ENCODE measurements around the gene TSPAN11.
"Not testable (repeated sequence)": the region's sequence is repeated elsewhere in the genome, so short reads cannot be mapped to it uniquely, and the experiment has no call there.

The TSPAN11 gene

GRCh38 chr12:31021809-31022494 lies 95.4 kb downstream of the TSPAN11 start:
- no peak for DNase-seq

DNA sequence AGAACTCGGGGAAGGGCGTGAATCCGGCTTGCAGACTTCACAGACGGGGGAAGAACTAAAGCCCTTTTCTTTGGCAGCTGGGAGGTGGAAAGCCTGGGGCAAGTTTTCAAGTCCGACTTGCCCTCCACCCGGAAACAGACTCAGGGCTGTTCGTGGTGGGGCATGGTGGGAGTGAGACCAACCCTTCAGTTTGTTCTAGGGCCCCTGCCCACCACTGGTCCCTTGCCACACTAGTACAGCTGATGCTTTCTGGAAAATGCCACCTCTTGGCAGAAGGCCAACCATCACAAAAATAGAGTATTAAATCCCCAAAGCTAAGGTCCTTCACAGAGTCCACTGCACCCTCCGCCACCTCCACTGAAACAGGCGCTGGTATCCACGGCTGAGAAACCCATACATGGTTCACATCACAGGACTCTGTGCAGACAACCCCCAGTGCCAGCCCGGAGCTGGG lies 96.8 kb downstream of the TSPAN11 start:
- no peak for DNase-seq

- DNase-seq: no peak
These were observed 99.7 kb downstream of the TSPAN11 start for GRCh38 chr12:31026202-31026601.

DNA sequence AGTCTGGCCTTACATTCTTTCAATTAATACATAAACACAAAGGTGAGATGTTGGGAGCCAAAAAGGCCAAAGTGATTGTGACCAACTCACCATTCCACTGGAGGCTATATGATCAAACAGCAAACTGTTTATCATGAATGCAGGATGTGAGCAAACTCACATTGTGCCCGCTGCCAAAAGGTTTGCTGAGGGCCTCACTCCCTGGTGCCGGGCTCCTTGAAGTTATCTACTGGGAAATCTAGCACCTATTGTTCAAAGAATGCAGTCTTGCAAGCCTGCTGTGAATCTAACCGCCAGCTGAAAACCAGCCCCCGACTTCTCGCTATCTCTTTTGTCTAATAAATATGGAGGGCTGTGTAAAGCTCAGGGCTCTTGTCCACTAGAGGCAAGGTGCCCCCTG lies 100.5 kb downstream of the TSPAN11 start:
- DNase-seq: not testable (repeated sequence)

DNA sequence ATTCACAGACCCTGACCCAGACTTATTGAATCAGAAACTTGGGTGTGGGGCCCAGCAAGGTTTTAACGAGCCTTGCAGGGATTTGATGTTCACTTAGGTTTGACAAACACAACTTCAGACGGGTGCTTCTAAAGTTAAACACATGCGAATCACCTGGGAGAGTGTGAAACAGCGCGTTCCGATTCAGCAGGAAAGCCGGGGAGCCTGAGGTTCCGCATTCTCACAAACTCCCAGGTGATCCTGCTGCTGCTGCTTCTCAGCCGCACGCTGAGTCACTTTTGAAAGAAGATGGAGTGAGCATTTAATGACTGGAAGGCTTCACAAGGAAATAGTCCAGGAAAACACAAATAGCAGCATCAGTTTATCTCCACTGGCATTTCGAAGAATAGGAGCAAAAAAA lies 102.9 kb downstream of the TSPAN11 start:
- DNase-seq: no peak

DNA sequence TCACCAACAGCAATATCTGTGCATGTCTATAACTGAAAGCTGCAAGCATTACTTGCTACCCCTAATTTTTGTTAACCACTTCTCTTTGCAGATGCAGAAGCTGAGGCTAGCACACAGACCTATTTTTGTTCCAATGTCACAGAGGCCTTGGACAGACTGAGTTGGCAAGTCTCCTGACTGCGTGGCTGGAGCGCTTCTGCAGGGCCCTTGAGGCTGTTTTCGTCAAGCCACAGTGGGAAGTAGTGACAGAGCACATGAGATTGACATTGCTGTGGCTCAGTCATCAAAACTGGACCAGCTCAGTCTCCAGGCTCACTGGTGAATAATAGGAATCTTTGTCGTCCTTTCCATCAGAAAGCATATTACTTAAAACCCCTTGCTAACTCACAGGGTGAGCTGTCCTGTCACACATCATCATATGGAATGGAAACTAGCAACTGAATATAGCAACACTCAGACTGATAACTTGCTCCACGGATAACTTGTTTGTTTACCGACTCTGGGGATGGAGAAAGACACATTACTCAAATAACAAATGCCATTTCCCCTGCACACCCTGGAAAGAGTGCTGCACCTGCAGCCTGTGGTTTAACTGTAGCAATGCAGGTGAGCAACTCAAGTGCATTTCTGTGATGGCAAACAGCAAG lies 103.5 kb downstream of the TSPAN11 start:
- no peak for DNase-seq

DNA sequence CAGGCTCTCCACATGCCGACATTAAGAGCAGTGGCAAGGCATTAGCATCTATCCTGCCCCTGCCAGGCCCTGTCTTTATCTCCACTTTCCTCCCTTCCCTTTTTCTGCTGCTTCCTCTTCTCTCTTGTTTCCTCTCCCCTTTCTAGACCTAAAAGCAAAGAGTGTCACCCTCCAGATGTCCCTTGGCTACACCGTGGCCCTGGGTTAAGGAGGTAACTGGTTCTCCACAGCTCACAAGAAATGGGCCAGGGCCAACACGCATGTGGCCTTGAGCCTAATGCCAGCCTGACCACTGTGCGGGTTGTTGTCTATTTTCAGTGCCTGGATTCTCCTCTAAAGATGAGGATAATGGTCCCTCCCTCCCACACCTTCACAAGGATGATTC lies 105.4 kb downstream of the TSPAN11 start:
- peak; percentile 26 for DNase-seq

GRCh38 chr12:31033146-31033545 lies 106.6 kb downstream of the TSPAN11 start:
- DNase-seq: no peak

DNA sequence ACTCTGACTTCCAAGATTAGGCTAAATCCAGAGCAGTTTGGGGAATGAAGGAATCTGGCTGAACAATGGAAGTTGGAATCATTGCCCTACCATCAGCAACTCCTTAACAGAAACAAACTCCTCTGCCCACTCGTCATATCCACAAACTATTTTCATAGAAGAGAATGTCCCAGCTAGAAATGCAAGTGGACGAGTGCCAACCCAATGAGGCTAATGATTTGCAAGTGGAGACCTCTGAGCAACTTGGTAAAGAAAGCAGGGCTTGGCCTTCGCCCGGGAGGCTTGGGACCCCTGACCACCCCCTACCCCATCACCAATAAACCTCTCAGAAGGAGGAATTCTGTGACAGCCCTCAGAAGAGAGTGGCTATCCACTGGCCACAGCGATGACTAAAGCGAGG lies 107.1 kb downstream of the TSPAN11 start:
- no peak for DNase-seq

- DNase-seq: no peak
These were observed 107.8 kb downstream of the TSPAN11 start for GRCh38 chr12:31034372-31034771.

DNA sequence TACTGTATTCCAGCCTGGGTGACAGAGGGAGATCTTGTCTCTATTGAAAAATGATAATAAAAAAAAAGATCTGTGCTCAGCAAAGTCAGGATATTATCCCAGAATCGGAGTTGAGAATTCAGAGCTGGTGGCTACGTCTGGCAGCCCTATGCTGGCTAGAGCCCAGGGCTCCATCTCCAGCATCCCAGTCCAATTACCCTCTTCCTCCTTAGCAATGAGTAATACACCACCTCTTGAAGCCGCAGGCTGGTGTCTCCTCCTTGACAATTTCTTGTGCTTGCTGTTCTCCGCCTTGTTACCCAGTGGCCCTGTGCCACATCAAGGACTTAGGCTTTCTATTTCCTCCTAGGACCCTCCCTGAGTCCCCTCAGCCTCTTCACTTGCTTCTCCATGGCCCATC lies 108.7 kb downstream of the TSPAN11 start:
- no peak for DNase-seq

- no peak for DNase-seq
These were observed 109.6 kb downstream of the TSPAN11 start for GRCh38 chr12:31035967-31036665.

GRCh38 chr12:31037028-31037427 lies 110.5 kb downstream of the TSPAN11 start:
- DNase-seq: no peak

GRCh38 chr12:31037931-31038330 lies 111.4 kb downstream of the TSPAN11 start:
- no peak for DNase-seq

DNA sequence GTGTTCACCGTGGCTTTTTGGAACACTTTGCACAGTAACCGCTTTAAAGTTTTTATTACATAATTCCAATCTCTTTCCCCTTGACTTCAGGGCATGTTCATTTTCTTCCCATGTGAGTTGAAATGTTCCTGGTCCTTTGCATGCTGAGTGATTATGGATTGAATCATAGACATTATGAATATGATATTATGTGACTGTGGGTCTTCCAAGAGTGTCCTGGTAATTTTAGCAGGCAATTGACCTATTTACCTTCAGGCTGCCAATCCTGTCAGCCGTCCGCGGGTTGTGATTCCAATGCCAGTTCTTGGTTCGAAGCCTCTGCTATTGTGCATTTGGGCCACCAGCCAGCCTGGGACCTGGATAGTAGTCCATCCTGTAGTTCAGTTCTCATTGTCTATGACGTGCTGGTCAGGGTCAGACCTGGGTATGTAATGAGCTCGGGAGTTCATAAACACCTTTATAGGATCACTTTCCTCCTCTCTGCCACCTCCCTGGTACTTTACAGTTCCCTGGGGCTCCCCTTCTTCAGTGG lies 114.6 kb downstream of the TSPAN11 start:
- no peak for DNase-seq

Data from hematopoietic multipotent progenitor cell treated with erythropoietin and hydrocortisone succinate and interleukin-3 and kit ligand, for 4 days (in vitro differentiated cells).